GM15510 (cell line): ENCODE data around the gene PRLH.

Experiments used
- POLR2A ChIP-seq: IDR thresholded peaks from 3 replicates; pipeline ENCODE4 v1.6.1; 2011; ENCODE audit warnings: borderline replicate concordance; ENCODE audit not compliant: insufficient read length; ENCODE audit errors: extremely low read depth

The PRLH gene

DNA sequence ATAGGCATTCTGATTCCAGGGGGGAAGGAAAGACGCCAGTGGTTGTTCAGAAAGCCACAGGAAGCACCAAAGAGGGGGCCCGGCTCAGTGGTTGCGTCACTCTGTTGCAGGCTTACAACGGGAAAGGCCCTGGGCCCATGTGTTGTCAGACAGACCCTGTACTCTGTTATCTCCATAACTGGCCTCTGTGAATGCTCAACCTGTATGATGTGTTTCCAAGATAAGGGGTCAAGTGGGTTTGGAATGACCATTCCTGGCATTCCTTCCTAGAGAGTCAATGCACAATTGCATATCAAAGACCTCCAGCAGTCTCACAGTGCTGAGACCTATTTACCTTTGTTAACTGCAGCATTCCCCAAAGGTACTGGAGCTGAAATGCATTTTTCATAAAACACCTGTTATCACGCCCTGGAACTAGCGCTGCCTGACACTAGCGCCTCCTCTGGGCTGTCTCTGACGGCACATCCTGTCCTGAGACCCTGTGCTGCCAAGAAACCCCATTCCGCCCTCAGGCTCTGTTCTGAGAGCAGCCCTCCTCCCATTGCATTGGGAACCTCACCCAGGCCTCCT is 47.9 kb downstream of the PRLH start:
- TF ChIP-seq POLR2A, result no peak

- TF ChIP-seq POLR2A, result no peak
These were observed 49.4 kb downstream of the PRLH start for GRCh38 chr2:237615631-237616249.

DNA sequence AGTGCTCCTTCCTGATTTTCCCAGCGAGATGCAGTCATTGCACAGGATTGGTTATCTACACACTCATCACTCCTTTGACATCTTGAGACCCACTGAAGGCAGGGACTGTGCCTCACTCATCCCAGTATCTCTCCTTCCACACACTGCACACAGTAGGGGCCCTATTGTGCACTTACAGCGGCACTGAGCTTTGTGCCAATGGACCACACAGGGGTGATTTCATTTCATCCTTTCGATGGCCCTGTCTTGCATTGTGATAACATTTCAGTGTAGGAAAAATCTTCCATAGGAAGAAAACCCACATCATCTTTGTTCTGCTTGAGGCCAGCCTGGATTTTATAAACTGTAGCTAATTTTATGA is 50.0 kb downstream of the PRLH start:
- TF ChIP-seq POLR2A, result no peak
